AG04450 (cell line): ENCODE data around the gene ADAMTSL2. TPM values are rescaled to one million over a fixed set of nuclear protein-coding genes. Genes with fewer than 3 reads are reported as not detected.

ENCODE experiments used
- CTCF ChIA-PET: fragments of 300-600, 350-600 bp; formaldehyde crosslinking; extraction: SDS; loops from one replicate; lab custom pipeline; 2022; ENCODE audit warnings: antibody characterized with exemption, inconsistent platforms; lab: Charles Lee
- POLR2A ChIA-PET: fragments of 350-600 bp; formaldehyde crosslinking; extraction: SDS; loops from one replicate; lab custom pipeline; 2021; ENCODE audit warnings: antibody characterized with exemption, inconsistent platforms; lab: Yijun Ruan, JAX
- DNase-seq: peaks from one replicate; pipeline ENCODE4 v3.0.0-alpha.2; 2011; ENCODE audit warnings: low read depth, low spot score
- H3K27ac ChIP-seq: one replicate; pipeline ENCODE4 v1.5.1; 2012; ENCODE audit warnings: low read depth, low read length, control low read depth
- H3K27me3 ChIP-seq: one replicate; pipeline ENCODE4 v1.6.0; 2012; ENCODE audit warnings: low read length; ENCODE audit not compliant: control insufficient read depth, insufficient read depth
- H3K4me3 ChIP-seq: 2 replicates; pipeline ENCODE4 v1.5.1; 2011; ENCODE audit warnings: mild to moderate bottlenecking, low read depth, low read length, control low read depth
- H3K9me3 ChIP-seq: 2 replicates; pipeline ENCODE4 v1.5.1; 2012; ENCODE audit warnings: low read length; ENCODE audit not compliant: control insufficient read depth, insufficient read depth
- polyA plus RNA-seq: library from polyadenylated mRNA; depleted of rRNA; stranded (reverse); fragments of >200 nt; gene quantifications from 2 replicates; pipeline ENCODE4 v1.2.3, GENCODE V29; 2011
- TF ChIP-seq, protein P1 (sequence below): IDR thresholded peaks from 2 replicates; pipeline ENCODE4 v1.5.1; 2011; ENCODE audit warnings: low read depth, low read length, control low read depth, inconsistent platforms

Gene ADAMTSL2
- polyA plus RNA-seq, 1 experiment = not detected

DNA sequence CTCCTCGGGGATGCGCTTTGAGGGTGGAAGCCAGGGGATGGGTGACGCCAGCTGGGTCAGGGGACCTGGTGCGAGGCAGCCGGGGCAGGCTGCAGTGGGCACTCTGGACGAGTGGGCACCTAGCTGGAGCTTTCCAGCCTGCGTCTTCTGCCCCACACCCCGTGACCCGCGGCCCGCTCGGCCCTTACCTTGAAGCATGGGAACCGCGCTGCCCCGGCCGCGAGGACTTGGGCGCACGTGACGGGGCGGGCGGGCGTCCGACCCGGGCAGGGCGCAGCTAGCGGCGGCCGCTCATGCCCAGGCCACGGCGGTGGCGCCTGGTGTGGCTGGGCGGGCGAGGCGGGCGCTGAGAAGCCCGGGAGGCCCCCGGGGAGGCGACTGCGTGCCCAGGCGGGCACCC, 74.4 kb downstream of the ADAMTSL2 start:
- TF ChIP-seq, protein P1, sequence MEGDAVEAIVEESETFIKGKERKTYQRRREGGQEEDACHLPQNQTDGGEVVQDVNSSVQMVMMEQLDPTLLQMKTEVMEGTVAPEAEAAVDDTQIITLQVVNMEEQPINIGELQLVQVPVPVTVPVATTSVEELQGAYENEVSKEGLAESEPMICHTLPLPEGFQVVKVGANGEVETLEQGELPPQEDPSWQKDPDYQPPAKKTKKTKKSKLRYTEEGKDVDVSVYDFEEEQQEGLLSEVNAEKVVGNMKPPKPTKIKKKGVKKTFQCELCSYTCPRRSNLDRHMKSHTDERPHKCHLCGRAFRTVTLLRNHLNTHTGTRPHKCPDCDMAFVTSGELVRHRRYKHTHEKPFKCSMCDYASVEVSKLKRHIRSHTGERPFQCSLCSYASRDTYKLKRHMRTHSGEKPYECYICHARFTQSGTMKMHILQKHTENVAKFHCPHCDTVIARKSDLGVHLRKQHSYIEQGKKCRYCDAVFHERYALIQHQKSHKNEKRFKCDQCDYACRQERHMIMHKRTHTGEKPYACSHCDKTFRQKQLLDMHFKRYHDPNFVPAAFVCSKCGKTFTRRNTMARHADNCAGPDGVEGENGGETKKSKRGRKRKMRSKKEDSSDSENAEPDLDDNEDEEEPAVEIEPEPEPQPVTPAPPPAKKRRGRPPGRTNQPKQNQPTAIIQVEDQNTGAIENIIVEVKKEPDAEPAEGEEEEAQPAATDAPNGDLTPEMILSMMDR = no peak
- DNase-seq = no peak
- Histone ChIP-seq H3K9me3 (no peaks in the 10 kb centered on the region), H3K27me3 (peaks cover 50% of the 10 kb centered on the region), H3K27ac (no peak overlapping the region), H3K4me3 (no peak overlapping the region)
- ChIA-PET POLR2A (no interaction called here), CTCF (no interaction called here)

DNA sequence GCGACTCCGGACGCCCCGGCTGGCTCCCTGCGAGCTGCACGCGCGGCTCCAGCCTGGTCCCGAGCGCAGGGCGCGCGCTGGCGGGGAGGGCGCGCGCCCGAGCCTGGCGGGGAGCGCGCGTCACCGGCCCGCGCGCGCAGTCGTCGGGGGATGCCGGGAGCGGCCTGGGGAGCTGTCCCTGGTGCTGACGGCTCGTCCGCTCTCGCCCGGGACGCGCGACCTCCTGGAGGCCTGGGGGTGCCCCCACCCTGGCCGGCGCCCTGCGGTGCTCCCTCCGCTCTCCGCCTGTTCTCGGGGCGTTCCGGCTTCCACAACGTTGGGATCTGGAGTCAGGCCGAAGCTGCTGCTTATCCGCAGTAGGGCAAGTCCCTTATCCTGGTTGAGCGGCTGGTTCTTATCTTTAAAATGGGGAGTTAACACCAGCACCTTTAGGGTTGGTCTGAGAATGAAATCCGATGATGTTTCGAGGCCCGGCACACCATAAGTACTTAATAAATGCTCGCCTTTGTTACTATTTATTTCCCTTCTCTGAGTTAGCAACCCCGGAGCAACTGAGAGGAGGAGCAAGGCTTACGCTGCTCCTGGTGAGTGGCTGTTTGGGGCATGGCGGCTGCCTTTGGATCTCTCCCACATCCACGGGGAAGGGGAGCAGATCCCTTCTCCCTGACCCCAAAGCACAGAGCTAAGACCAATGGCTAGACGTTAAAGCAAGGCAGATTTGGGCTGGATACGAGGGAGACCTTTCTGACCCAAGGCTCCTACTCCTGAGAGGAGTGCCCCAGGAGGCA, 75.0 kb downstream of the ADAMTSL2 start, which contains the start of gene FAM163B:
FAM163B (minus strand) TSS at position 79 of the 788 bp plus-strand sequence. CDS start 29,166 bp downstream, outside the sequence.
- POLR2A ChIA-PET = no interaction called here
- no peaks in the 10 kb centered on the region for H3K9me3 ChIP-seq
- no peak within 1 kb of the TSS for H3K27ac ChIP-seq
- H3K27me3 ChIP-seq = peaks cover 51% of the 10 kb centered on the region
- CTCF ChIA-PET = no interaction called here
- TF ChIP-seq, protein P1 = no peak
- DNase-seq = no peak
- H3K4me3 ChIP-seq = no peak within 1 kb of the TSS

DNA sequence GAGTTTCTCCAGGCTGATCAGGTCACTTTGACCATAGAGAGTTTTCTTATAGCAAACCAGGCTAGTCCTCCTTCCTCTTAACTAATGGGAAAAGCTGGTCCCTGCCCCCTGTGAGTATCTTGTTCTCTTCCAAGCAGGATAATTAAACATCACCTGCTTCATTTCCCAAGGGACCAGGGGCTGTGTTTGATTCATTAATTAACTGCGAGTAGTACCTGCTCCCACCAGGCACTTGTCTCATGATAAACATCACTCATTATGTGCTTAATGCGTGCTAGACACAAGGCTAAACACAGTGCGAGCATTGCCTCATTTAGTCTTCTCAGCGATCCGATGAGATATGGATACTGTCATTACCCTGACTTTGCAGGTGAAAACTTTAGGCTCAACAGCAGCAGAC, 76.3 kb downstream of the ADAMTSL2 start:
- POLR2A ChIA-PET = interaction anchor here (0.7 kb wide), 1 partner anchor 45 kb away, joined by 6 read pairs; no protein-coding TSS in a partner anchor
- CTCF ChIA-PET = no interaction called here
- H3K27me3 ChIP-seq = peaks cover 59% of the 10 kb centered on the region
- no peaks in the 10 kb centered on the region; the same call in 1 of the 2 replicates for H3K9me3 ChIP-seq
- H3K27ac ChIP-seq = no peak overlapping the region
- no peak overlapping the region for H3K4me3 ChIP-seq
- TF ChIP-seq, protein P1 = no peak
- no peak for DNase-seq

DNA sequence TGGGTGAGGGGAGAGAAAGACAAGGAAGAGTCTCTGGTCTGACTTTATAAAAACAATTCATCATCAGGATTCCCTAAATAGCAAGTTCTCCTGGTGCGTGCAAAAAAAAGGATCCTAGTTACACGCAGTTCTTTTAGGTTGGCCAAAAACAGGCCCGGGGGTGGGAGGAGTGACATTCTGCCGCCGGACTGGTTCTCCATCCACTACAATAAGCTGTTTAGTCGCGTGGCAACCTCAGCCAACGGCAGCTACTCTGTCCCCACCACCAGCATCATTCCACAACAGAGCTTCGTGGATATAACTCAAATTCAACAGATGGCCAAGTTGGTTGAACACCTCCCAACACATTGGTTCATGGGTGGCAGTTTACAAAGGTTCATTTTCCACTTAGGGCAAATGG, 77.5 kb downstream of the ADAMTSL2 start:
- H3K27me3 ChIP-seq = peaks cover 56% of the 10 kb centered on the region
- TF ChIP-seq, protein P1 = no peak

DNA sequence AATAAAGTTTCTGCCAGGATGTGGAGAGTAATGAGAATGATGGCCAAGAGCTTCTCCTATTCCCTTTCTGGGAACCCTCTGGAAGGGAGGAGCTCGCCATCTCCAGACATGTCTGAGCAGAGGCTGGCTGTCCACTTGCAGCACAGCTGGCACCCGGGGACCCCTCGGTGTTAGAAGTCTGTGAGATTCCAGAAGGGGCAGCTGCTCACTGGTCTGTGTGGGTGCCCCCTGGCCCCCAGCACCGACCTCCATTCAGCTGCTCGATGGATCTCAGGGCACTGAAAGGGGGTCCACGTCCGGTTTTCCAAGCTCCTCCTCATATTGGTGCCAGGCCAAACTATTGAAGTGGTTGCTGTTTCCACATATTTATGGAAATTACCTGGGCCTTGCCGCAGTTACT, 78.3 kb downstream of the ADAMTSL2 start:
- ChIA-PET CTCF (no interaction called here), POLR2A (interaction anchor here (0.7 kb wide), 1 partner anchor 10 kb away, joined by 4 read pairs; no protein-coding TSS in a partner anchor)
- H3K4me3 ChIP-seq = no peak overlapping the region
- no peak overlapping the region for H3K27ac ChIP-seq
- DNase-seq = no peak
- TF ChIP-seq, protein P1 = no peak
- no peaks in the 10 kb centered on the region; the same call in 1 of the 2 replicates for H3K9me3 ChIP-seq
- peaks cover 54% of the 10 kb centered on the region for H3K27me3 ChIP-seq

More for the DNA sequence above, 77.5 kb downstream of the ADAMTSL2 start:
- Histone ChIP-seq H3K27ac (no peak overlapping the region), H3K4me3 (no peak overlapping the region), H3K9me3 (no peaks in the 10 kb centered on the region; the same call in 1 of the 2 replicates)
- no peak for DNase-seq
- POLR2A ChIA-PET = no interaction called here
- CTCF ChIA-PET = no interaction called here
